Naive thymus-derived CD8-positive, alpha-beta T cell (primary cell): ENCODE data around the gene PYCR2. TPM values are rescaled to one million over a fixed set of nuclear protein-coding genes. Genes with fewer than 3 reads are reported as not detected.

ENCODE experiments used
- ATAC-seq, 2 donors: fragments of 150-1000 bp; cut with Tn5 transposase in 1 of 2; sonication (Bioruptor Pico), chemical (Tn5 transposase) in 1 of 2; 1 replicate in 1 of 2; 2 replicates in 1 of 2; pipeline ENCODE4 v1.10.0; 2021; ENCODE audit warnings: mild to moderate bottlenecking in 2 of 2, moderate library complexity in 2 of 2
- POLR2A ChIA-PET: fragments of 350-600 bp; sonication (Branson Sonifier 250); formaldehyde crosslinking; loops from one replicate; lab custom pipeline; 2021; ENCODE audit warnings: antibody characterized with exemption; lab: Charles Lee
- DNase-seq, 10 donors: peaks; one replicate each; pipeline versions ENCODE4 v3.0.0 to v3.0.0-alpha.2; 2020 to 2022
- H3K27ac Mint-ChIP-seq, 10 donors: one replicate each; pipeline ENCODE4 v1.8.0; 2020 to 2022; ENCODE audit warnings: mild to moderate bottlenecking in 10 of 10, mixed read lengths in 10 of 10, moderate library complexity in 4 of 10, inconsistent platforms in 1 of 10
- H3K27me3 Mint-ChIP-seq, 5 donors: one replicate each; pipeline ENCODE4 v1.8.0; 2021 to 2022; ENCODE audit warnings: mixed read lengths in 5 of 5
- H3K36me3 Mint-ChIP-seq, 3 donors: one replicate each; pipeline ENCODE4 v1.8.0; 2020 to 2022; ENCODE audit warnings: mixed read lengths in 3 of 3, mild to moderate bottlenecking in 2 of 3, inconsistent platforms in 1 of 3
- H3K4me1 Mint-ChIP-seq, 4 donors: one replicate each; pipeline ENCODE4 v1.8.0; 2021 to 2022; ENCODE audit warnings: mixed read lengths in 4 of 4
- H3K4me3 Mint-ChIP-seq, 10 donors: one replicate each; pipeline ENCODE4 v1.8.0; 2020 to 2022; ENCODE audit warnings: mild to moderate bottlenecking in 10 of 10, mixed read lengths in 10 of 10, moderate library complexity in 6 of 10, inconsistent platforms in 1 of 10
- H3K9me3 Mint-ChIP-seq, 9 donors: one replicate each; pipeline ENCODE4 v1.8.0; 2020 to 2022; ENCODE audit warnings: mixed read lengths in 9 of 9, mild to moderate bottlenecking in 3 of 9, inconsistent platforms in 1 of 9, moderate library complexity in 1 of 9
- polyA plus RNA-seq, 3 donors: library from polyadenylated mRNA; unstranded; fragments of 300-500 nt; fragmentation: Illumina TruSeq; gene quantifications; one replicate each; pipeline ENCODE4 v1.2.3, GENCODE V29; 2021
- total RNA-seq, 8 experiments: library from RNA in 2 of 8; stranded (reverse) in 2 of 8; gene quantifications; one replicate each; pipeline ENCODE4 v1.2.3 and lab custom pipeline; 2021 to 2026

The PYCR2 gene
- total and polyA plus RNA-seq, 5 experiments from 2014 or later = 75.0 to 153 (median 132) TPM

DNA sequence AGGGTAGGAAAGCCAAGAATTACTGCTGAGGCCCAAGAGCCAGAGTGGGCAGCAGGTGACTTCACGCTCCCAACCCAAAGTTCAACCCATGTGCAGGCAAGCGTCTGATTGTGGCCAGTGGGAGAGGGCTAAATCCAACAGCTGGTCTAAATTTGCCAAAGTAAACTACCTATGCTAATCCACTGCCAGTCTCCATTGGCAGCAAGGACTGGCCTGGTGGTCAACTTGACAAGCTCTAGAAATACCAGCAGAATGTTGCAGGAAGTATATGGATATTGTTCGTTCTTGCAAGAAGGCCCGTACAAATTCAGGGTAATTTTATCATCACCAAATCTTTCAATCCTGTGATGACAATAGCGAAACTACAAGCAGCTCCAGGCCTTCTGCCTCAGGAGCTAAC is 43.4 kb downstream of the PYCR2 start:
- peaks cover 34 to 63% (median 63%) of the 10 kb centered on the region in 4 donors for H3K4me1 Mint-ChIP-seq
- H3K9me3 Mint-ChIP-seq = no peaks in the 10 kb centered on the region
- ATAC-seq (no peak), DNase-seq (no peak)
- H3K36me3 Mint-ChIP-seq = peaks cover 0 to 36% (median 5%) of the 10 kb centered on the region in 3 donors
- H3K27ac Mint-ChIP-seq = peak overlapping the region; percentile 84 to 98 (median 94)
- peak overlapping the region; percentile 87 to 99 (median 94) for H3K4me3 Mint-ChIP-seq
- H3K27me3 Mint-ChIP-seq = no peaks in the 10 kb centered on the region
- POLR2A ChIA-PET = interaction anchor here (0.5 to 19.1 kb wide), 21 partner anchors 9 to 452 kb away, joined by 3 to 526 read pairs (median 12); partner anchors contain the start of genes LBR, LEFTY1, PYCR2 and SDE2

DNA sequence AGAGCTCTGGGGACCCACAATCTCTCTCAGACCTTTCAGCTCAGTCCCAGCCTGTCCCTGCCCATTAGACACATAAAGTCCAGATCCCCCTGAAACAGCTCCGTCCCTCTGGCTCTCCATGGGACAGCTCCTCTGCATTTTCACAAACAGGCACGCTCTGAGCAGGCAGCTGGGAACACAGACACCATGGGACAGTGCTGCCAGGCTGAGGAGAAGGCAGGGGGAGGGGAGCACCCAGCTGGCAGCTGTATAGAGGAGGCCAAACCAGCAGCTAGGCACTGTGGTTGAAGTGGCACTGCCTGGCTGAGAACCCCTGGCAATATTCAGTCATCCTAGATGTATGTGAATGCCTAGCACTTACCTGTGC is 43.8 kb downstream of the PYCR2 start:
- Mint-ChIP-seq H3K27ac (peak overlapping the region; percentile 84 to 98 (median 94)), H3K9me3 (no peaks in the 10 kb centered on the region), H3K27me3 (no peaks in the 10 kb centered on the region), H3K36me3 (peaks cover 0 to 40% (median 5%) of the 10 kb centered on the region in 3 donors), H3K4me3 (peak overlapping the region; percentile 87 to 99 (median 94)), H3K4me1 (peaks cover 36 to 68% (median 66%) of the 10 kb centered on the region in 4 donors)
- ATAC-seq (no peak), DNase-seq (peak in 1 of 10 donors; percentile 17)
- POLR2A ChIA-PET = interaction anchor here (0.5 to 19.1 kb wide), 17 partner anchors 15 to 435 kb away, joined by 3 to 526 read pairs (median 17); partner anchors contain the start of genes LEFTY1, PYCR2, SDE2 and SRP9

DNA sequence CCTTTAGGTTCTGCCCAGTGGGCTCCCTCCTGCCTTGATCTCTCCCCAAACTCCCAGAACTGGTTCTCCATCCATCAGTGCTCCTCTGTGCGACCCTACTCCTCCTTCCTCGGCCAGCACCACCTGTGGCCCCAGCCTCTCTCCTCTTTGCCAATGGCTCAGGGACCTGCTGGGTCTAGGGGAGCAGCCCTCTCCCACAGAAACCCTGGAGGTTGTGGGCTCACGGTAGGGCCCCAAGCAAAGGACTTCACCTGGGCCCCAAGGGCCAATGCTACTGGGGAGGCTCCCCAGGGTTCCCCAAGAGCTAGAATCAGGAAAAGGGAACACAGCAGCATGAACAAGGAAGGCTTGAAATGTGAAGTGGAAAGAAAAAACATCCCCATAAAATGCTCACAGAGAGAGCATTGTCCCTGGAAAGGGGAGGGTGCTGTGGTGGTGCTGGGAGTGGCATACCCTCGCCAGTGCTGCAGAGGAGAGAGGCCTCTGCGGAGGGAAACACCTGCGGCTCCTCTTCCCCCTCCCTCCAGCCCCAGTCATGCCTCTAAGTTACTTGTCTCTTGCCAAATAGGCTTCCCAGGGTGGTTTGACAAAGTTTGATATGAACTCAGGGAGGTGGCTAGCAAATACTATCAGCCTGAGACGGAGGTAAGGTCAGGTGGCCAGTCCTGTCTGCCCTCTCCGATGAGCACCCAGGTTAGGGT is 44.4 kb downstream of the PYCR2 start:
- Mint-ChIP-seq H3K36me3 (peaks cover 0 to 46% (median 5%) of the 10 kb centered on the region in 3 donors), H3K27me3 (no peaks in the 10 kb centered on the region), H3K9me3 (no peaks in the 10 kb centered on the region), H3K4me3 (peak overlapping the region; percentile 87 to 99 (median 94)), H3K27ac (peak overlapping the region; percentile 84 to 98 (median 94)), H3K4me1 (peaks cover 37 to 73% (median 72%) of the 10 kb centered on the region in 4 donors)
- POLR2A ChIA-PET = interaction anchor here (0.5 to 19.1 kb wide), 14 partner anchors 14 to 435 kb away, joined by 3 to 526 read pairs (median 10); partner anchors contain the start of genes LEFTY1, PYCR2 and SRP9
- DNase-seq (peak in 4 of 10 donors; percentile 8 to 58 (median 34)), ATAC-seq (peak; percentile 13 to 44)

DNA sequence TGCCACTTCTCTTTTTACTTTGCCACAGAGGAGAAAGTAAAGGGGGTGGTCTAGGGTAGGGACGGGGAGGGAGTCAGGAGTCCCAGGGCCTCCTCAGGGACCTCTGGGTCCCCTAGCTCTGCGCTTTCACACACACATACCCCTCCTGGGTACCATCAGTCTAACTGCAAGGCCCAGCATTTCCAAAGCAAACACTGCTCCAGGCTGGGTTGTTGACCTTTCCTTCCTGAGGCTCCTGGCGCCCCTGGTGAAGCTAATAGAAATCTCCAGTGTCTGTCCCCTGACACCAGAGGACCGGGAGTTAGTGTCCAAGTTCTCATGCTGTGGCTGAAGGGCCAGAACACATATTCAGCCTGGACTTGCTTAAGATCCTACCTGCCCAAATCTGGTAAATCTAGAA is 45.8 kb downstream of the PYCR2 start:
- no peaks in the 10 kb centered on the region for H3K9me3 Mint-ChIP-seq
- peaks cover 0 to 60% (median 9%) of the 10 kb centered on the region in 3 donors for H3K36me3 Mint-ChIP-seq
- POLR2A ChIA-PET = interaction anchor here (0.6 to 19.1 kb wide), 8 partner anchors 13 to 100 kb away, joined by 3 to 526 read pairs (median 52); partner anchors contain the start of genes LEFTY1, PYCR2 and SRP9
- peaks cover 34 to 78% (median 70%) of the 10 kb centered on the region in 4 donors for H3K4me1 Mint-ChIP-seq
- ATAC-seq = no peak
- no peak for DNase-seq
- no peaks in the 10 kb centered on the region for H3K27me3 Mint-ChIP-seq
- H3K27ac Mint-ChIP-seq = peak overlapping the region; percentile 55 to 97 (median 92)
- H3K4me3 Mint-ChIP-seq = peak overlapping the region in 9 of 10 donors; percentile 68 to 99 (median 95)

DNA sequence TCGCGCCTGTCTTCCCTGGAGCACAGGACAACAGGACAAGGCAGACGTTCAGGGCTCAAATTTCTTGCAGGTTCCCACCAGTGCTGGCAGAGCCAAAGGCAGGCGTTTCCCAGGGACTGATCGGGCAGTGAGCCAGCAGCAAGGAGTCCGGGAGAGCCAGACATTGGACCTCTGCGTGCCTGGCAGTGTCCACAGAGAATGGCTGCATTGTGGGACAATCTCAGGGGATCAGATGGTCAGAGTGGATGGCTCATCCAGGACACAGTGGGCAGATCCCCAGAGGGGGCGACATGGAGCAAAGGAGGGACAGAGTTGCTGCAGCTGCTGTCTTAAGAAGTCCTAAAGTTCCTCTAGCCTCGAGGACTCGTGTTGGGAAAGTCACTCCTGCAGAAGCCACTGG is 46.5 kb downstream of the PYCR2 start:
- no peaks in the 10 kb centered on the region for H3K27me3 Mint-ChIP-seq
- no peak for ATAC-seq
- peaks cover 37 to 81% (median 70%) of the 10 kb centered on the region in 4 donors for H3K4me1 Mint-ChIP-seq
- peak overlapping the region; percentile 46 to 97 (median 94) for H3K27ac Mint-ChIP-seq
- no peaks in the 10 kb centered on the region for H3K9me3 Mint-ChIP-seq
- DNase-seq = peak in 1 of 10 donors; percentile 27
- H3K4me3 Mint-ChIP-seq = peak overlapping the region; percentile 50 to 98 (median 82)
- peaks cover 0 to 67% (median 9%) of the 10 kb centered on the region in 3 donors for H3K36me3 Mint-ChIP-seq
- POLR2A ChIA-PET = interaction anchor here (0.6 to 19.1 kb wide), 9 partner anchors 12 to 99 kb away, joined by 3 to 526 read pairs (median 11); partner anchors contain the start of genes LEFTY1, PYCR2 and SRP9

DNA sequence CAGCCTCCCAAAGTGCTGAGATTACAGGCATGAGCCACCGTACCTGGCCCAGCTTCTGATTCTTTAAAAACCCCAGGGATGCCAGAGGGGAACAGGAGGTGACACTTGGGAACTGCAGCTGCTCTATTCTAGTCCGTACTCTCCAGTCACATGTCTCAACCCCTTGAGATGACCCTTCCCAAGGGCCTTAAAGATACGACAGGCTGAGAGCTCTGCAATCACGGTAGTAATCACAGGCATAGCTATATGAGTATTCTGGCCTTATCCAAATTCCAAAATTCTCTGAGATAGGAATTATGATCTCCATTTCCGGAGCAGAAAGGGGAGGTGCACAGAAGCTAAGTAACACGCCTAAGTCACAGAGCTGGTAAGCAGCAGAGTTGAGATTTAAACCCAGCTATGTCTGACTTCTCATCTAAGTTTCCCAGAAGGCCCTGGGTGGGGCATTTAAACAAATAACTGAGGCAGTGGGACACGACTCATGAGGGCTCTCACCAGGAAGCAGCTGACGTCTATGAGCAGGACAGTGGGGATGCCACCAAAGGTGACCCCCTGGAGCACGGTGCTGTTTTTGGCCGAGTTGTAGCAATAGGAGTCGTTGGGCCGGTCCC is 47.0 kb downstream of the PYCR2 start:
- DNase-seq (no peak), ATAC-seq (no peak)
- no peaks in the 10 kb centered on the region for H3K9me3 Mint-ChIP-seq
- POLR2A ChIA-PET = interaction anchor here (0.5 to 19.1 kb wide), 11 partner anchors 12 to 156 kb away, joined by 3 to 526 read pairs (median 8); partner anchors contain the start of genes LEFTY1, PYCR2 and SRP9
- peak overlapping the region in 9 of 10 donors; percentile 2 to 98 (median 82) for H3K4me3 Mint-ChIP-seq
- peak overlapping the region; percentile 46 to 95 (median 86) for H3K27ac Mint-ChIP-seq
- H3K4me1 Mint-ChIP-seq = peaks cover 37 to 82% (median 71%) of the 10 kb centered on the region in 4 donors
- no peaks in the 10 kb centered on the region for H3K27me3 Mint-ChIP-seq
- H3K36me3 Mint-ChIP-seq = peaks cover 0 to 71% (median 9%) of the 10 kb centered on the region in 3 donors

DNA sequence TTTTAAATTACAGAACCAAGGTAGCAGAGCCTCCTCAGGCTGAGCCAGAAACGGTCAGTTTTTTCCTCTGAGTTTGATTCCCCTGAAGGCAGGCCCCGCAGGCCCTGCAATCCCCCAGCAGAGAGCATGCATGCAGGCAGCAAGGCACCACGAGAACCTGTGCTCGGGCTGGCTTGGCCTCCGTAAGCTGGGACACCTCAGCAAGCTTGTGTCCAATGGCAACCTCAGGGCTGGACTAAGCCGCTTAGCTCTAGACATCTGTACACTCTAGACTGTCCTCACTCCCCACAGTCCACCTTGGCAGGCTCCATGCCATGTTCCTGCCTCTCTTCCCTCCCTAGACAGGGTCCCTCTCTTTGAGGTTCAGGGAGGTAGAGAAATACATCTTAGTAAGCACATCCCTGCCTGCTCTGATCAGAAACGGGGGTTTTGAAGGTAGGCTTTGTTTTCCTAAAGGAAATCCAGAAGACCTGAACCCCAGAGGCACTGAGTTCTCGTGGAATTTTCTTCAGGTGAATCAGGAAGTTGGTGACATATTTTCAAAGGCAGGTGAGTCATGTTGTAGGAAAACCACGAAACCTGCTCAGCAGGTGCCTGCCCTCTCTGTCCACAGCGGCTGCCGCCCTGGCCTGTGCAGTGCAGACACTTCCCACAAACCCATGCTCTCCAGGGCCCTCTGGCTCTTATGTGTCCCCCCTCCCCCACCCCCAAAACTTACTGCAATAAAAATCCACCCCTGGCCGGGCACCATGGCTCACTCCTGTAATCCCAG is 48.8 kb downstream of the PYCR2 start:
- ATAC-seq (no peak), DNase-seq (no peak)
- H3K36me3 Mint-ChIP-seq = peaks cover 0 to 89% (median 11%) of the 10 kb centered on the region in 3 donors
- peaks cover 38 to 85% (median 68%) of the 10 kb centered on the region in 4 donors for H3K4me1 Mint-ChIP-seq
- POLR2A ChIA-PET = interaction anchor here (0.6 to 19.1 kb wide), 12 partner anchors 7 to 460 kb away, joined by 4 to 526 read pairs (median 9); partner anchors contain the start of genes LEFTY1, SRP9 and TMEM63A
- H3K27me3 Mint-ChIP-seq = no peaks in the 10 kb centered on the region
- peak overlapping the region; percentile 53 to 95 (median 78) for H3K27ac Mint-ChIP-seq
- H3K9me3 Mint-ChIP-seq = no peaks in the 10 kb centered on the region
- H3K4me3 Mint-ChIP-seq = peak overlapping the region in 9 of 10 donors; percentile 11 to 94 (median 65)

DNA sequence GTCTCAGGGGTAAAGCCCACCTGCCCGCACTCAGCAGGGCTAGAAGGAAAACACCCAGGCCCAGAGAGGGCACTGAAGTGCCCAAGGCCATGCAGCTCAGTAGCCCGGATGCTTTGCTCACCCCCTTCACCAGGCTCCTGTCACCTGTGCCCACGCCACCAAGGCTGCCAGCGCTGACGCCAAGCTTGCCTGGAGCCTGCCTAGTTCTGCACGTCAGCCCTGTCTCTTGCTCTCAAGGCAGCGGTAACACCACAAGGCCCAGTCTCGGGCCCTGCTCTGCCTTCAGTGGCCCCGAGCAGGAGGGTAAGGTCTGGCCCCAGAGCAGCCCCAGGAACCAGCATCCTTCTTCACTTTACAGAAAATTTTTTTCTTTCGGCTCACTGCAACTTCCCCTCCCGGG is 49.6 kb downstream of the PYCR2 start:
- Mint-ChIP-seq H3K9me3 (no peaks in the 10 kb centered on the region), H3K4me1 (peaks cover 32 to 77% (median 61%) of the 10 kb centered on the region in 4 donors), H3K36me3 (peaks cover 0 to 94% (median 11%) of the 10 kb centered on the region in 3 donors), H3K27ac (peak overlapping the region in 9 of 10 donors; percentile 38 to 95 (median 80)), H3K27me3 (no peaks in the 10 kb centered on the region), H3K4me3 (peak overlapping the region in 3 of 10 donors; percentile 10 to 45 (median 21))
- ATAC-seq = no peak
- POLR2A ChIA-PET = interaction anchor here (0.6 to 19.1 kb wide), 10 partner anchors 8 to 97 kb away, joined by 4 to 526 read pairs (median 8); partner anchors contain the start of genes LEFTY1, PYCR2, SRP9 and TMEM63A
- DNase-seq = no peak

DNA sequence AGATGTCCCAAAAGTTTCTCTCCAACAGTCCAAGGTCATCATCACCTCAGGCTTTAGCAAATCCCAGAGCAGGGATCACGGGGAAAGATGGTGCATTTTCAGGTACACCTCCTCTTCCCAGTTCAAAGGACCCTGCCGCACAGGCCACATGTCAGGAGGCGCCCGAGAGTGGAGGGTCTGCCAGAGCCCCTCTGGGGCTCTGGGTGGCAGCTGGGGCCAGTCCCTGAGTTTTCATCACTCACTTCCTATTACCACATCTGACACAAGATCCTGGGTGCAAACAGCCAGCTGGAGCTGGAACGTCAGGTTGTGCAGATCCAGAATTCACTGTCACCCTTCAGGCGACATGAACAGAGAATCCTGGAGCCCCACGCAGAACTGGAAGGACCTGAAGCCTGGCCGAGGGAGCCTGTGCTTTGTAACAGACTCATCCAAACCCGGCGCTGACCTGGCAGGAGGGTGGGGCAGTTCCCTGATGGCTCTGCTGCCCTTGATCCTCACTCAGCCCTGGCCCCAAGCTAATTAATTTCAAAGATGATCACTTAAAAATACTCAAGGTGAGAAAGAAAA is 50.7 kb downstream of the PYCR2 start:
- no peak for DNase-seq
- peaks cover 28 to 70% (median 56%) of the 10 kb centered on the region in 4 donors for H3K4me1 Mint-ChIP-seq
- peaks cover 0 to 98% (median 13%) of the 10 kb centered on the region in 3 donors for H3K36me3 Mint-ChIP-seq
- no peak for ATAC-seq
- H3K27ac Mint-ChIP-seq = peak overlapping the region in 9 of 10 donors; percentile 34 to 88 (median 72)
- no peaks in the 10 kb centered on the region for H3K27me3 Mint-ChIP-seq
- no peak overlapping the region for H3K4me3 Mint-ChIP-seq
- H3K9me3 Mint-ChIP-seq = no peaks in the 10 kb centered on the region
- POLR2A ChIA-PET = interaction anchor here (0.6 to 19.1 kb wide), 7 partner anchors 9 to 483 kb away, joined by 3 to 526 read pairs (median 8); partner anchors contain the start of genes LEFTY1, PYCR2 and TMEM63A

DNA sequence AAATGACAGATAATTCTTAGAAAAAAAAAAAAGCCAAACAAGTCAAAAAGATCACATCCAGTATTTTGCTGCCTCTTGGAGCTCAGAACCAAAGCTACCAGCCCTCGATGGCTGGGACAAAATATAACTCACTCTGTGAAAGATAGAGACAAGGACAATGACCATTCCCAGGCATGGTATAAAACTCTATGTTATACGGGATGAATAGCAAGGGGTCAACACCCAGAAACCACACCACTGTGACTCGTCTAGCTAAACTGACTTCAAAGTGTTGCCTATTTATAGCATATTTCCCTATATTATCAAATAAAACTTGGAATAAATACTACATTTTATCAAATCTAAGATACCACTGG is 52.0 kb downstream of the PYCR2 start:
- peaks cover 0 to 98% (median 10%) of the 10 kb centered on the region in 3 donors for H3K36me3 Mint-ChIP-seq
- ATAC-seq (no peak), DNase-seq (no peak)
- peak overlapping the region in 9 of 10 donors; percentile 57 to 88 (median 68) for H3K27ac Mint-ChIP-seq
- no peaks in the 10 kb centered on the region for H3K27me3 Mint-ChIP-seq
- H3K4me1 Mint-ChIP-seq = peaks cover 23 to 70% (median 54%) of the 10 kb centered on the region in 4 donors
- H3K9me3 Mint-ChIP-seq = no peaks in the 10 kb centered on the region
- peak overlapping the region in 1 of 10 donors; percentile 30 for H3K4me3 Mint-ChIP-seq
- POLR2A ChIA-PET = interaction anchor here (0.7 to 19.1 kb wide), 7 partner anchors 10 to 94 kb away, joined by 3 to 526 read pairs (median 3); partner anchors contain the start of genes LEFTY1, SRP9 and TMEM63A
